ENCODE results near the gene AMPD2.

Gene AMPD2

GRCh38 chr1:109592916-109593315 is 26.7 kb upstream of the AMPD2 start:
- Histone ChIP-seq H3K9me3 (ENCODE audit: control insufficient read depth in 5 of 5, low read length in 5 of 5) (no peaks in the 10 kb centered on the region), H3K27ac (ENCODE audit: low read depth, low read length) (no peak overlapping the region), H3K4me1 (ENCODE audit: control insufficient read depth in 5 of 5, insufficient read depth in 5 of 5, low read length in 5 of 5) (no peaks in the 10 kb centered on the region), H3K27me3 (ENCODE audit: control insufficient read depth in 5 of 5, insufficient read depth in 4 of 5, low read length in 5 of 5) (no peaks in the 10 kb centered on the region), H3K9ac (ENCODE audit: low read length in 5 of 5) (no peak overlapping the region), H3K4me3 (ENCODE audit: low read depth in 1 of 5, low read length in 5 of 5) (no peak overlapping the region), H3K36me3 (ENCODE audit: control insufficient read depth in 5 of 5, insufficient read depth in 5 of 5, low read length in 5 of 5) (peaks cover 36 to 79% (median 60%) of the 10 kb centered on the region in 5 donors)

- H3K4me1 ChIP-seq (ENCODE audit: control insufficient read depth in 5 of 5, insufficient read depth in 5 of 5, low read length in 5 of 5) = no peaks in the 10 kb centered on the region
Measured at GRCh38 chr1:109595531-109595930, 24.1 kb upstream of the AMPD2 start.

GRCh38 chr1:109598156-109598555 is 21.5 kb upstream of the AMPD2 start:
- no peaks in the 10 kb centered on the region for H3K27me3 ChIP-seq (ENCODE audit: control insufficient read depth in 5 of 5, insufficient read depth in 4 of 5, low read length in 5 of 5)
- no peak overlapping the region for H3K27ac ChIP-seq (ENCODE audit: low read depth, low read length)
- no peak overlapping the region for H3K9ac ChIP-seq (ENCODE audit: low read length in 5 of 5)
- no peaks in the 10 kb centered on the region for H3K9me3 ChIP-seq (ENCODE audit: control insufficient read depth in 5 of 5, low read length in 5 of 5)
- no peak overlapping the region for H3K4me3 ChIP-seq (ENCODE audit: low read depth in 1 of 5, low read length in 5 of 5)
- H3K4me1 ChIP-seq (ENCODE audit: control insufficient read depth in 5 of 5, insufficient read depth in 5 of 5, low read length in 5 of 5) = no peaks in the 10 kb centered on the region
- H3K36me3 ChIP-seq (ENCODE audit: control insufficient read depth in 5 of 5, insufficient read depth in 5 of 5, low read length in 5 of 5) = peaks cover 15 to 35% (median 21%) of the 10 kb centered on the region in 5 donors

More at GRCh38 chr1:109595531-109595930, 24.1 kb upstream of the AMPD2 start:
- peaks cover 26 to 60% (median 48%) of the 10 kb centered on the region in 5 donors for H3K36me3 ChIP-seq (ENCODE audit: control insufficient read depth in 5 of 5, insufficient read depth in 5 of 5, low read length in 5 of 5)
- H3K4me3 ChIP-seq (ENCODE audit: low read depth in 1 of 5, low read length in 5 of 5) = no peak overlapping the region
- H3K27ac ChIP-seq (ENCODE audit: low read depth, low read length) = no peak overlapping the region
- H3K27me3 ChIP-seq (ENCODE audit: control insufficient read depth in 5 of 5, insufficient read depth in 4 of 5, low read length in 5 of 5) = no peaks in the 10 kb centered on the region
- H3K9me3 ChIP-seq (ENCODE audit: control insufficient read depth in 5 of 5, low read length in 5 of 5) = no peaks in the 10 kb centered on the region
- H3K9ac ChIP-seq (ENCODE audit: low read length in 5 of 5) = no peak overlapping the region

GRCh38 chr1:109598655-109599054 is 21.0 kb upstream of the AMPD2 start:
- Histone ChIP-seq H3K9me3 (ENCODE audit: control insufficient read depth in 5 of 5, low read length in 5 of 5) (no peaks in the 10 kb centered on the region), H3K4me1 (ENCODE audit: control insufficient read depth in 5 of 5, insufficient read depth in 5 of 5, low read length in 5 of 5) (no peaks in the 10 kb centered on the region), H3K27me3 (ENCODE audit: control insufficient read depth in 5 of 5, insufficient read depth in 4 of 5, low read length in 5 of 5) (no peaks in the 10 kb centered on the region), H3K27ac (ENCODE audit: low read depth, low read length) (no peak overlapping the region), H3K36me3 (ENCODE audit: control insufficient read depth in 5 of 5, insufficient read depth in 5 of 5, low read length in 5 of 5) (peaks cover 11 to 30% (median 16%) of the 10 kb centered on the region in 5 donors), H3K9ac (ENCODE audit: low read length in 5 of 5) (no peak overlapping the region), H3K4me3 (ENCODE audit: low read depth in 1 of 5, low read length in 5 of 5) (no peak overlapping the region)

- H3K9ac ChIP-seq (ENCODE audit: low read length in 5 of 5) = no peak overlapping the region
- no peaks in the 10 kb centered on the region for H3K4me1 ChIP-seq (ENCODE audit: control insufficient read depth in 5 of 5, insufficient read depth in 5 of 5, low read length in 5 of 5)
- H3K27ac ChIP-seq (ENCODE audit: low read depth, low read length) = no peak overlapping the region
- no peaks in the 10 kb centered on the region for H3K9me3 ChIP-seq (ENCODE audit: control insufficient read depth in 5 of 5, low read length in 5 of 5)
- H3K27me3 ChIP-seq (ENCODE audit: control insufficient read depth in 5 of 5, insufficient read depth in 4 of 5, low read length in 5 of 5) = no peaks in the 10 kb centered on the region
- H3K36me3 ChIP-seq (ENCODE audit: control insufficient read depth in 5 of 5, insufficient read depth in 5 of 5, low read length in 5 of 5) = peaks cover 5 to 9% (median 6%) of the 10 kb centered on the region in 5 donors
- no peak overlapping the region for H3K4me3 ChIP-seq (ENCODE audit: low read depth in 1 of 5, low read length in 5 of 5)
Measured at GRCh38 chr1:109603229-109603628, 16.4 kb upstream of the AMPD2 start.

- peaks cover 0 to 5% (median 3%) of the 10 kb centered on the region in 5 donors for H3K36me3 ChIP-seq (ENCODE audit: control insufficient read depth in 5 of 5, insufficient read depth in 5 of 5, low read length in 5 of 5)
- no peak overlapping the region for H3K4me3 ChIP-seq (ENCODE audit: low read depth in 1 of 5, low read length in 5 of 5)
- H3K27me3 ChIP-seq (ENCODE audit: control insufficient read depth in 5 of 5, insufficient read depth in 4 of 5, low read length in 5 of 5) = no peaks in the 10 kb centered on the region
- no peaks in the 10 kb centered on the region for H3K4me1 ChIP-seq (ENCODE audit: control insufficient read depth in 5 of 5, insufficient read depth in 5 of 5, low read length in 5 of 5)
- no peak overlapping the region for H3K9ac ChIP-seq (ENCODE audit: low read length in 5 of 5)
- H3K27ac ChIP-seq (ENCODE audit: low read depth, low read length) = no peak overlapping the region
- H3K9me3 ChIP-seq (ENCODE audit: control insufficient read depth in 5 of 5, low read length in 5 of 5) = no peaks in the 10 kb centered on the region
Measured at GRCh38 chr1:109605381-109605780, 14.3 kb upstream of the AMPD2 start.

GRCh38 chr1:109609881-109610280 is 9.8 kb upstream of the AMPD2 start:
- no peaks in the 10 kb centered on the region for H3K27me3 ChIP-seq (ENCODE audit: control insufficient read depth in 5 of 5, insufficient read depth in 4 of 5, low read length in 5 of 5)
- peaks cover 0 to 3% (median 0%) of the 10 kb centered on the region in 5 donors for H3K36me3 ChIP-seq (ENCODE audit: control insufficient read depth in 5 of 5, insufficient read depth in 5 of 5, low read length in 5 of 5)
- peaks cover 0 to 7% (median 0%) of the 10 kb centered on the region in 5 donors for H3K4me1 ChIP-seq (ENCODE audit: control insufficient read depth in 5 of 5, insufficient read depth in 5 of 5, low read length in 5 of 5)
- H3K9me3 ChIP-seq (ENCODE audit: control insufficient read depth in 5 of 5, low read length in 5 of 5) = no peaks in the 10 kb centered on the region
- no peak overlapping the region for H3K4me3 ChIP-seq (ENCODE audit: low read depth in 1 of 5, low read length in 5 of 5)
- no peak overlapping the region for H3K27ac ChIP-seq (ENCODE audit: low read depth, low read length)
- no peak overlapping the region for H3K9ac ChIP-seq (ENCODE audit: low read length in 5 of 5)

GRCh38 chr1:109610609-109611307 is 8.9 kb upstream of the AMPD2 start:
- peaks cover 0 to 7% (median 0%) of the 10 kb centered on the region in 5 donors for H3K4me1 ChIP-seq (ENCODE audit: control insufficient read depth in 5 of 5, insufficient read depth in 5 of 5, low read length in 5 of 5)
- H3K9me3 ChIP-seq (ENCODE audit: control insufficient read depth in 5 of 5, low read length in 5 of 5) = no peaks in the 10 kb centered on the region
- H3K9ac ChIP-seq (ENCODE audit: low read length in 5 of 5) = no peak overlapping the region

GRCh38 chr1:109611308-109611990 is 8.2 kb upstream of the AMPD2 start:
- H3K27me3 ChIP-seq (ENCODE audit: control insufficient read depth in 5 of 5, insufficient read depth in 4 of 5, low read length in 5 of 5) = no peaks in the 10 kb centered on the region
- H3K36me3 ChIP-seq (ENCODE audit: control insufficient read depth in 5 of 5, insufficient read depth in 5 of 5, low read length in 5 of 5) = no peaks in the 10 kb centered on the region
- no peak overlapping the region for H3K4me3 ChIP-seq (ENCODE audit: low read depth in 1 of 5, low read length in 5 of 5)
- no peak overlapping the region for H3K9ac ChIP-seq (ENCODE audit: low read length in 5 of 5)
- H3K27ac ChIP-seq (ENCODE audit: low read depth, low read length) = no peak overlapping the region
- H3K4me1 ChIP-seq (ENCODE audit: control insufficient read depth in 5 of 5, insufficient read depth in 5 of 5, low read length in 5 of 5) = peaks cover 0 to 14% (median 0%) of the 10 kb centered on the region in 5 donors
- no peaks in the 10 kb centered on the region for H3K9me3 ChIP-seq (ENCODE audit: control insufficient read depth in 5 of 5, low read length in 5 of 5)

More at GRCh38 chr1:109610609-109611307, 8.9 kb upstream of the AMPD2 start:
- H3K4me3 ChIP-seq (ENCODE audit: low read depth in 1 of 5, low read length in 5 of 5) = no peak overlapping the region
- H3K27ac ChIP-seq (ENCODE audit: low read depth, low read length) = no peak overlapping the region
- peaks cover 0 to 3% (median 0%) of the 10 kb centered on the region in 5 donors for H3K36me3 ChIP-seq (ENCODE audit: control insufficient read depth in 5 of 5, insufficient read depth in 5 of 5, low read length in 5 of 5)
- no peaks in the 10 kb centered on the region for H3K27me3 ChIP-seq (ENCODE audit: control insufficient read depth in 5 of 5, insufficient read depth in 4 of 5, low read length in 5 of 5)

All from subcutaneous abdominal adipose tissue (tissue), 5 donors.